ENCODE measurements around the gene CYP2A7.
"Not testable (repeated sequence)": the region's sequence is repeated elsewhere in the genome, so short reads cannot be mapped to it uniquely, and the experiment has no call there.

The CYP2A7 gene

GRCh38 chr19:40838477-40838876 lies 43.6 kb downstream of the CYP2A7 start:
- DNase-seq: not testable (repeated sequence)

DNA sequence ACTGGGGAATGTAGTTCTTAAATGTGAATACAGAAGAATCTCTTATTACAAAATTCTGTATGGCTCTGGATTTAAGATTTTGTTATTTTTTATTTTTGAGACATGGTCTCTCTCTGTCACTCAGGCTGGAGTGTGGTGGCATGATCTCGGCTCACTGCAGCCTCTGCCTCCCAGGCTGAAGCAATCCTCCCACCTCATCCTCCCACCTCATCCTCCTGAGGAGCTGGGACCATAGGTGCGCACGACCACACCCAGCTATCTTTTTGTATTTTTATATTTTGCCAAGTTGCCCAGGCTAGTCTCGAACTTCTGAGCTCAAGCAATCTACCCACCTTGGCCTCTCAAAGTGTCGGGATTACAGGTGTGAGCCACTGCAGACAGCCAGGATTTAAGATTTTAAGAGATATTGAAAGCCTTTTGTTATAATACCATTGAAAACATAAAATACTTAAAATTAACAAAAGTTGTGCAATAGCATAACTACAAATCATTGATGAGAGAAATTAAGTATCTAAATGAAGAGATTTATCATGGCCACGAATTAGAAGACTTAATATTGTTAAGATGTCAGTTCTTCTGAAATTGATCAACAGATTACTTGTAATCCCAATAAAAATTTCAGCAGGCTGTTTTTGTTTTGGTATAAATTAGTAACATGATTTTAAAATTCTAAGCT lies 45.1 kb downstream of the CYP2A7 start:
- DNase-seq: no peak

DNA sequence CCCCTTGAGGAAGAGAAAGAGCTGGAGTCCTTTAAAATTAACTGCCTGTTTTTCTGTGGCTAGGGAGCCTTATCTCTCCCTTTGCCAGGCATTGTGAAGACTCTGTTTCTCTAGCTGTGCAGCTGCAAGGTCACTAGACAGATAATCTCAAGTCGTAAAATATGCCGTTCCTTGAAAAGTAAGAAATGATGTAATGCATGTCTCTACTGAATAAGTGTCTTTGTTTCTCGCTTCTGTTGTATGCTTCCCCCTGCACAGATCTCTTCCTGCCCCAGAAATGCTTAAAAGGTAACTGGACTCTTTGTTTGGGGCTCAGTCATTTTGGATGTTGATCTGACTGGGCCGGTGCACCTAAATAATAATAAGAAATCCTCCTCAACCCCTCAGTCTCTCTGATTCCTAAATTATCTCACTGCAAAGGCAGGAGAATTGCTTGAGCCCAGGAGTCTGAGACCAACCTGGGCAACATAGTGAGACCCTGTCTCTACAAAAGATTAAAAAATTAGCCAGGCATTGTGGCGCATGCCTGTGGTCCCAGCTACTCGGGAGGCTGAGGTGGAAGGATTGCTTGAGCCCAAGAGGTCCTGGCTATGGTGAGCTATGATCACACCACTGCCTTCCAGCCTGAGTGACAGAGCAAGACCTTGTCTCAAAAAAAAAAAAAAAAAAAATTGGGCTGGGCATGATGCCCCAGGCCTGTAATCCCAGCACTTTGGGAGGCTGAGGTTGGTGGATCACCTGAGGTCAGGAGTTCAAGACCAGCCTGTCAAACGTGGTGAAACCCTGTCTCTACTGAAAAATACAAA lies 48.1 kb downstream of the CYP2A7 start:
- DNase-seq: not testable (repeated sequence)

DNA sequence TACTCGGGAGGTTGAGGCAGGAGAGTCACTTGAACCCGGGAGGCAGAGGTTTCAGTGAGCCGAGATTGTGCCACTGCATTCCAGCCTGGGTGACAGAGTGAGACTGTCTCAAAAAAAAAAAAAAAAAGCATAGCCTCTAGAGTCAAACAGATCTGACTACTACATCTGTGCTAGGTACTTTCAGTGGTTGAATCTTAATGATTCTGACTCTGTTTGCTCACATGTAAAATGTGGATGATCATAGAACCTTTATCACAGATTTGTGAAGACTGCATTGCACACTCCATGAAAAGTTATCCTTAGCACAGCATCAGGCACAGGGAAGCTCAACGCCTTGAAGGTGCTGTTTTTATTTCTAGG lies 49.6 kb downstream of the CYP2A7 start:
- DNase-seq: not testable (repeated sequence)

DNA sequence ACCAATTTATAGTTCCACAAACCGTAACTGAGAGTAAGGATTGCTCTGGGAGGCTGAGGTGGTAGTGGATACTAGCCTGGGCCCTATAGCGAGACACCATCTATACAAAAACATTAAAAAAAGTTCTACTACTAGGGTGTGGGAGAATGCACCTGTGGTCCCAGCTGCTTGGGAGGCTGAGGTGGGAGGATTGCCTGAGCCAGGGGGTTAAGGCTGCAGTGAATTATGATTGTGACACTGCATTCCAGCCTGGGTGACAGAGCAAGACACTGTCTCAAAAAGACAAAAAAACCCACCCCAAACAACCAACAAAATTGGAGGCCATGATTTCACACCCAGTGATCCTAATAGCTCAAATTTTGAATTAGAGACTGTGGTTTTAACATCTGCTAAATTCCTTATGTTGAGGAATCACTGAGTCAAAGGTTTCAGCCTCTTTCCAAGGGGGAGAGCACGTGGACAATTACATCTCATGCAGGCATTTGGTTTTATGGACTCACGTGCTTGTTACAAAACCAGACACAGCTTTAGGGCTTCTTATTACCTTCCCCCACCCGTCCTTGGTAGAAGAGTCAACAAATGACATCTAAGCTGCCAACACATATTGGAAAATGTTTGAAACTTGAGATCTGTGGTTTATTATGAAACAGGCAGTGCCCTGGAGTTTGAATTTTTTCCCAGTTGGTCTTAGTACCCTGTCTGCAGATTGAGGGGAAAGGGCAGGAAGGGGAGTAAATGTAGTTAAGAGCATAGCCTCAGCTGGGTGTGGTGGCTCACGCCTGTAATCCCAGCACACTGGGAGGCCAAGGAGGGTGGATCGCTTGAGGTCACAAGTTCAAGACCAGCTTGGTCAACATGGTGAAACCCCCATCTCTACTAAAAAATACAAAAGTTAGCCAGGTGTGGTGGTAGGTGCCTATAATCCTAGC lies 50.3 kb downstream of the CYP2A7 start:
- DNase-seq: no peak

DNA sequence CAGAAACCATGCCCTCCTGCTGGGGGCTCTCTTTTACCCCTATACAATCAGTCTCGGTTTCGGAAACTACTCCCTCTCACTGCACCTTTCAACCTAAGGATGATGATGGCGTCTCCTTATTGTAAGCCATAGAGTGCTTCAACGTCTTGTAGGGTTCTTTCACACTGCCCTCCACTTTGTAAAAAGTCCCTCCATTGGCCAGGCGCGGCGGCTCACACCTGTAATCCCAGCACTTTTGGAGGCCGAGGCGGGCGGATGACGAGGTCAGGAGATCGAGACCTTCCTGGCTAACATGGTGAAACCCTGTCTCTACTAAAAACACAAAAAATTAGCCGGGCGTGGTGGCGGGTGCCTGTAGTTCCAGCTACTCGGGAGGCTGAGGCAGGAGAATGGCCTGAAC lies 51.3 kb downstream of the CYP2A7 start:
- DNase-seq: not testable (repeated sequence)

DNA sequence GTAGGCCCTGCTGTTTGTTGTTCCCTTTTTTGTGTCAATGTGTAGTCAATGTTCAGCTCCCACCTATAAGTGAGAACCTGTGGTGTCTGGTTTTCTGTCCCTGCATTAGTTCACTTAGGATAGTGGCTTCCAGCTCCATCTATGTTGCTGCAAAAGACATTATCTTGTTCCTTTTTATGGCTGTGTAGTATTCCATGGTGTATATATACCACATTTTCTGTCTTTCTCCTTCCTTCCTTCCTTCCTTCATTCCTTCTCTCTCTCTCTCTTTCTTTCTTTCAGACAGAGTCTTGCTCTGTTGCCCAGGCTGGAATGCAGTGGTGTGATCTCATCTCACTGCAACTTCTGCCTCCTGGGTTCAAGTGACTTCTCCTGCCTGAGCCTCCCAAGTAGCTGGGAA lies 52.8 kb downstream of the CYP2A7 start:
- DNase-seq: no peak

GRCh38 chr19:40827386-40828247 lies 54.4 kb downstream of the CYP2A7 start:
- no peak for DNase-seq

DNA sequence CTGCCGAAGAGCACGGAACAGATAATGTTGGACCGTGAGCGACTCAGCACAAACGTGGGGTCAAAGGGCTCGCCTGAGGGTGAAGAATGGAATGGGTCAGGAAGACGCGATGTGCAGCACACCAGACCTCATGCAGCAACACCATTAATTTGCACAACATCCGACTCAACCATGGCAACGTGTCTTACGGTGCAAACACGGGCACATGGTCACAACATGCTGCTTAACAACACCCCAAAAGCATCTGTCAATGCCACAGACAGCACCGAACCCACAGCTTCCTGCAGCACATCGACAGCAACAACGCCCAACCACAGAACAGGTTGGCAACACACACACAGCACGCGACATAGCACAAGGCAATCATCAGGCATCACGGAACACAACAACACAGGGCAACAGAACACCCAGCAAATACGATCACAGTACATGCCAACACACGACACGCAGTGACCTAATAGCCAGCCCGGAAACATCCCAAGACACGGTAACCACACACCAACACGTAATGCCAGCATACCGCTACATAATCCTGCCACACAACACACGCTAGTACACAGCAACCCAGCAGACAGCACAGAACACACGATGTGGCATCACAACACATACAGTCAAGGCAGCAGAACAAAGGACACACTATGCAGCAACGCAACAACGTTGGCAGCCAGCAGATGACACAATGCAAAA lies 55.2 kb downstream of the CYP2A7 start:
- peak; percentile 36 for DNase-seq

DNA sequence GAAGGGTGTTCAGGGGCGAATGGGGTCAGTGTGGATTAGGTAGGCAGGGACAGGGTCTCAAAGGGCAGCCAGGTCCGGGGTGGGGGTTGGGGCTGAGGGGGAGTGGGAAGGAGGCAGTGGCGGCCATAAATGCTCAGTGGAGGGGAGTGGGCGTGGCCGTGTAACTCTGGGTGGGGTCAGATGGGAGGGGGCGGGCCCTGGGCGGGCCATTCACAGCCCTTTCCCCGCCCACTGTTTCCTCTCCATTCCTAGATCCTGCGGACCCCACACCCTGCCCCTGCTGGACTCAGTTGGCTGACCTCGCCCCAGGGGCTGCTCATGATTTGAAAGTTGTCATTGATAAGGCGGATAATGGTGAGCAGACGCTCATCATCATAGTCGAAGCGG lies 55.7 kb downstream of the CYP2A7 start:
- DNase-seq: not testable (repeated sequence)

GRCh38 chr19:40825460-40826095 lies 56.5 kb downstream of the CYP2A7 start:
- not testable (repeated sequence) for DNase-seq

Measured in stimulated activated naive CD4-positive, alpha-beta T cell treated with Interleukin-2 at 50 U/mL for 16 hours (primary cell).